Jurkat, Clone E6-1 (cell line): ENCODE data around the gene ALOX15.
"Not testable (repeated sequence)": the region's sequence is repeated elsewhere in the genome, so short reads cannot be mapped to it uniquely, and the experiment has no call there.

Experiments used
- DNase-seq: peaks from one replicate; pipeline ENCODE4 v3.0.0-alpha.2; 2011; ENCODE audit warnings: low read depth, low spot score
- H3K4me3 ChIP-seq: 2 replicates; pipeline ENCODE4 v1.5.1; 2011; ENCODE audit warnings: mild to moderate bottlenecking, low read length, control low read depth, moderate library complexity

The ALOX15 gene

GRCh38 chr17:4624451-4624911 is 17.0 kb downstream of the ALOX15 start:
- H3K4me3 ChIP-seq, DNase-seq: not testable (repeated sequence)

- DNase-seq = no peak
Observed at GRCh38 chr17:4623249-4623648, 18.2 kb downstream of the ALOX15 start.

GRCh38 chr17:4622375-4622774 is 19.1 kb downstream of the ALOX15 start:
- DNase-seq = no peak
- no peak overlapping the region for H3K4me3 ChIP-seq

More at GRCh38 chr17:4623249-4623648, 18.2 kb downstream of the ALOX15 start:
- no peak overlapping the region for H3K4me3 ChIP-seq

GRCh38 chr17:4620531-4621101 is 20.9 kb downstream of the ALOX15 start:
- no peak for DNase-seq

DNA sequence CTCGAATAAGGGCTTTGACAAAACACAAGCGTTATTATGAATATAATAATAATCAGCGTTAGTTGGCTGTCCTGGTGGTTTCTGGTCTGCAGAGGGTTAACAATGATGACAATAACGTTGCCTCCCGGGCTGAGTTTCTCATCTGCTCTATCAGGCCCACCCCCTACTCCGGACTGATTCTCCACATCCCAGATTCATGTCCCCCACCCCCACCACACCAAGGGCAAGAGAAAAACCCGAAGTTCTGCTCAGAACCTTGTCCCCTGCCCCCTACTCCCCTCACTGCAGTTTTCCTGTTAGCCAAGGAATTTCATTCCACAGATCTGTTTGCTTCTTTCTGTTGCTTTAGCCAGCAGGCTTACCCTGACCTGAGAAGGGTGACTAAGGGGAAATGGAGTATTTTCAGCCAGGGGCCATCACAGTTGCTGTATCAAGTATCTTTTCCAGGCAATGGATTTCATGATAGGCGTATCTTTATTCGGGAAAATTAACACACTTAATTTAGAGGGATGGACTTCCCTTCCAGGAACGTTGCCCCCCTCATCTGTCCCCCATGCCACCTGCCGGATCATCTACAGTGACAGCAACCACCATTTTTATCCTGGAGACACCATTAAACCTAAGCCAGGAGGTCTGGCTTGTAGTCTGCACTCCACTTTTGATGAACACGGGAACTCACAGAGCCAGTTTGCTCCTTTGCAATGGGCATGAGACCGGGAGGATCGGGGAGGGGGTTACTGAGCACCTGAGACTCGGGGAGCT is 23.7 kb downstream of the ALOX15 start:
- no peak overlapping the region for H3K4me3 ChIP-seq
- DNase-seq = no peak

More at GRCh38 chr17:4620531-4621101, 20.9 kb downstream of the ALOX15 start:
- H3K4me3 ChIP-seq = no peak overlapping the region

DNA sequence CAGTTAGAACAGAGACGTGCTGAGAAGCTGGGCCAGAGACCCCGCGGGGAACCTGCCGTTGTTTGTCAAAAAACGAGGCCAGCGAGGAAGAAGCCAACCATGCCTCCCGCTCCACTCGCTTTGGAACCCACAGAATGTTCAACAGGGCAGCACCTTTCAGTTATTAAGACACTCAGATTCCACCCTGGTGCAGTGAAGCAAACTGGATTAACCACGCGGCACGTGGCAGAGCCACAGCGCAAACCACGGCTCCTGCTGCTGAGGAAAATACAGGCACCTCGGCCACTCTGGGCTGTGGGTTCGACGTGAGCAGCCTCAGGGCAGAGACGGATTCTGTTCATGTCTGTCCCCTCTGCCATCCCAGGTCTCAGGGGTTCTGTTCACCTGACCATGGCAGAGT is 24.4 kb downstream of the ALOX15 start:
- no peak for DNase-seq
- no peak overlapping the region for H3K4me3 ChIP-seq

DNA sequence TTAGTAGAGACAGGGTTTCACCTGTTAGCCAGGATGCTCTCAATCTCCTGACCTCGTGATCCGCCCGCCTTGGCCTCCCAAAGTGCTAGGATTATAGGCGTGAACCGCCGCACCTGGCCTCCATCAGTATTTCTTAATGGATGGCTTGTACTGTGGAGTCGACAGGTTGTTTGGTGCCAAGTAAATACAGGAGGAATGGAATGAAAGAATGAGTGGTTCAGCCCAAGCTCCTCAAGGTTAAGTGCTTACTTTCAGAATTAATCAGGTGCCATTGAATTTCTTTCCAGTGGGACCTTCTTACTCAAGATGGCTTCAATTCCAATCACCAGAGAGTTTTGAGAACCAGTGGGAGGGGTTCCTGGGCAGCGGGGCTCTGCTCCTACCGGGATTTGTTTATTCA is 25.0 kb downstream of the ALOX15 start:
- H3K4me3 ChIP-seq = no peak overlapping the region
- no peak for DNase-seq

GRCh38 chr17:4610656-4611055 is 30.8 kb downstream of the ALOX15 start:
- no peak for DNase-seq
- no peak overlapping the region for H3K4me3 ChIP-seq

DNA sequence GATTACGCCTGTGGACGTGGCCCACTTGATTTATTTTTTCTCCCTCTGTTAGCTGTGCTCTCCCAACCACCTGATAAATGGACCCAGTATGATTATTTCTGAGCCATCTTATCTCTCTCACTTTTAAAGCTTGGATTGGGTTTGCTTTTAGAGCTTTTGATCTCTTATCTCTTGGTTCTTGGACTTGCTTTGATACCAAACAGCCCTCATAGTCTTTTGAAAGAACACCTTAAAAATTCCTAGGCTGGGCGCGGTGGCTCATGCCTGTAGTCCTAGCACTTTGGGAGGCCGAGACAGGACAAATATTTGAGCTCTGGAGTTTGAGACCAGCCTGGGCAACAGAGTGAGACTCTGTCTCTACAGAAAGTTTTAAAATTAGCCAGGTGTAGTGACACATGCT is 31.3 kb downstream of the ALOX15 start:
- no peak overlapping the region for H3K4me3 ChIP-seq
- DNase-seq = no peak

- no peak overlapping the region for H3K4me3 ChIP-seq
- DNase-seq = no peak
Observed at GRCh38 chr17:4609761-4610160, 31.7 kb downstream of the ALOX15 start.

DNA sequence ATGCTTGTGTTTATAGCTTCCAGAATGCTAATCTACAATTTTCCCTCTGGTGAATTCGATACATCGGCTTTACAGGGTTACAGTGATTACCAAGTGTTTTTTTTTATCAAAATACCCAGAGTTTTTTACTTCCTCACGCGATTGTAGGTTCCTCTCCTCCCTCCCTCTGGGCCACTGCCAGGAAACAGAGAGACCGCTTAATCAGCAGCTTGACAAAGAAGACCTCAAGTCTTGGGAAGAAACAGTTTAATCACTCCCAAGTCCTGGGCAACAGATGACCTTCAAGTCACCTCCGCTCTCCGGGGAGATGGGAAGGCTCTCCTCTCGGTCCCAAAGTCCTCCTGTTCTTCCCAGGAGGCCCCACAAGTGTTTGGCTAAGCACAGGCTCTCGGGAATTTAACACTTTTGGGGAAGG is 33.7 kb downstream of the ALOX15 start:
- H3K4me3 ChIP-seq = no peak overlapping the region
- no peak for DNase-seq

GRCh38 chr17:4607261-4607741 is 34.2 kb downstream of the ALOX15 start:
- no peak overlapping the region for H3K4me3 ChIP-seq
- DNase-seq = no peak

DNA sequence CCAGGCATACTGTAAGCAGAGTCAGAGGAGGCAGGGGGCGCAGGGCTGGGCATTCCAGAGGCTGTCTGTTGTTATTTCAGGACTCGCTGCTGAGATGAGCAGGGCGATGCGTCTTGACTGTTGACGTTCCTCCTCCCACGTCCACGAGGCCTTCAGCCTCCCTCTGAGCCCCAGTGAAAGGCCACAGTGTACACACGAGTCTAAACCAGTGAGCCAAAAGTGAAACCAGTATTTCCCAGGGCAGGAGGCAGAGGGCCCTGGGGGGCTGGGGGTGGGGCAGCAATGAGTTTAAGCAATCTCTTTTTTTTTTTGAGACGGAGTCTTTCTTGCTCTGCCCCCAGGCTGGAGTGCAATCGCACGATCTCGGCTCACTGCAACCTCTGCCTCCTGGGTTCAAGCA is 35.7 kb downstream of the ALOX15 start:
- DNase-seq = no peak
- H3K4me3 ChIP-seq = no peak overlapping the region

GRCh38 chr17:4604736-4605135 is 36.7 kb downstream of the ALOX15 start:
- DNase-seq, H3K4me3 ChIP-seq: not testable (repeated sequence)

- no peak for DNase-seq
- no peak overlapping the region for H3K4me3 ChIP-seq
Observed at GRCh38 chr17:4604111-4604644, 37.3 kb downstream of the ALOX15 start.

- no peak for DNase-seq
- no peak overlapping the region for H3K4me3 ChIP-seq
Observed at GRCh38 chr17:4602041-4602440, 39.4 kb downstream of the ALOX15 start.

DNA sequence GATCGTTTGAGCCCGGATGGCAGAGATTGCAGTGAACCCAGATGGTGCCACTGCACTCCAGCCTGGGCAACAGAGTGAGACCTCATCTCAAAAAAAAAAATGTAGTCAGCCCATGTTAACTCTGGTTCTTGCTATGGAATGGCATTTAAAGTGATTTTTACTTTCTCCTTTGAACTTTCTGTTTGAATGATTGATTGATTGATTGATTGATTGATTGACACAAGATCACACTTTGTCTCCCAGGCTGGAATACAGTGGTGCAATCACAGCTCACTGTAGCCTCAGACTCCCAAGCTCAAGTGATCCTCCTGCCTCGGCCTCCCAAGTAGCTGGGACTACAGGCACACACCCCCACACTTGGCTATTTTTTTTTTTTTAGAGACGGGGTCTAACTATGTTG is 40.2 kb downstream of the ALOX15 start:
- no peak overlapping the region for H3K4me3 ChIP-seq
- DNase-seq = no peak

GRCh38 chr17:4600563-4600962 is 40.9 kb downstream of the ALOX15 start:
- H3K4me3 ChIP-seq = no peak overlapping the region
- no peak for DNase-seq

DNA sequence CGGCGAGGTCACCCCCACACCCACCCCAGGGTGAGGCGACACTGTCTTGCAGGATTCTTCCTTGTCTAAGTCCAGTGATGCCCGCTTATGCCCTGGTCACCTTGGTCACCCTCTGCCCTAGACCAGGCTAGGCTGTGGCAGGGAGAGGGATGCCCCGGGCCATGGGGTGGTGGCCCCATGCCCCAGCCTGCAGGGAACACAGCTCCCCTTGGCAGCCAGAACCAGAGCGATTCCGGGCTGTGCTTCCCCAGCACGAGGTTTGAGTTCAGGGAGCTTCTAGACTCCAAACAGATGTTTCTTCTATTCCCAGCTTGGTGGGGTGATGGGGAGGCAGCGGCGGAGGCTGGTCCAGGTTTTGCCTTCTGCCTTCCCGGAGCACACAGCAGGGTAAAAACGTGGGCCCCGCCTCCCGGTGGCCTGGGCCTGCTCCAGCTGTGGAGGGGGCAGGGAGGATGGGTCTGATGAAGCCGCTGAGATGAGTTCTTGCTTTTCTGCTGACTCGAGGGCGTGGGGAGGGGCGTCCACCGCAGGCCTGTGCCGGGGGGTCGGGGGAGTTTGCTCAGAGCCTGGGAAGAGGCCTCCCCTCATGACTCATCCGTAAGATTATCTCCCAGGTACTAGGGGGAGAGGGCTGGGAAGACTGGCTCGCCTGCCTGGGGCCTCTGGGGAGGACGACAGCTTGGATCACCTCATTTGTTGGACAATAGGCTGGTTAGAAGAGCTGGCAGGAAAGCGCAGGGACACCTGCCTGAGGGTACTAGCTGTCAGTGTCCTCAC is 41.8 kb downstream of the ALOX15 start:
- H3K4me3 ChIP-seq = no peak overlapping the region
- DNase-seq = no peak
